ENCODE measurements around the gene KIAA0825. TPM values are rescaled to one million over a fixed set of nuclear protein-coding genes. Genes with fewer than 3 reads are reported as not detected.

KIAA0825 gene
- total RNA-seq, 5 donors from 2014 or later (not counting 1 experiment from before 2014, with no cell fraction given), result 1.4 to 4.0 (median 1.6) TPM

- Mint-ChIP-seq H3K27ac (no peak overlapping the region), H3K36me3 (no peaks in the 10 kb centered on the region), H3K27me3 (no peaks in the 10 kb centered on the region), H3K4me3 (no peak overlapping the region), H3K9me3 (no peaks in the 10 kb centered on the region), H3K4me1 (no peaks in the 10 kb centered on the region)
- H3K36me3 ChIP-seq (ENCODE audit: control insufficient read depth in 2 of 2, extremely low read depth in 1 of 2, insufficient read depth in 1 of 2, low read length in 1 of 2), result no peaks in the 10 kb centered on the region
- H3K4me3 ChIP-seq (ENCODE audit: control insufficient read depth in 1 of 2, extremely low read depth in 1 of 2, low read length in 1 of 2), result no peak overlapping the region
- ATAC-seq (replicated peaks in 1 of 4) (no peak), DNase-seq (no peak)
- no peaks in the 10 kb centered on the region for H3K4me1 ChIP-seq (ENCODE audit: control insufficient read depth in 1 of 2, extremely low read depth in 1 of 2, insufficient read depth in 2 of 2, low read length in 2 of 2)
- POLR2A ChIA-PET, result no interaction called here
- H3K9me3 ChIP-seq, result no peaks in the 10 kb centered on the region
- no peak overlapping the region for H3K27ac ChIP-seq (ENCODE audit: low read length)
- H3K27me3 ChIP-seq (replicated peaks in 1 of 2; ENCODE audit: control insufficient read depth in 2 of 2, extremely low read depth in 1 of 2, insufficient read depth in 2 of 2, low read length in 1 of 2), result no peaks in the 10 kb centered on the region
- CTCF ChIA-PET, result no interaction called here
- WGBS (ENCODE audit: insufficient coverage), result no CpG with 5 or more reads among the region's 2 CpGs
These were observed 337.1 kb downstream of the KIAA0825 start for GRCh38 chr5:94281236-94281801.

GRCh38 chr5:94276751-94277150 lies 341.7 kb downstream of the KIAA0825 start:
- H3K27me3 ChIP-seq (replicated peaks in 1 of 2; ENCODE audit: control insufficient read depth in 2 of 2, extremely low read depth in 1 of 2, insufficient read depth in 2 of 2, low read length in 1 of 2), result no peaks in the 10 kb centered on the region
- POLR2A ChIA-PET, result no interaction called here
- no peak overlapping the region for H3K27ac ChIP-seq (ENCODE audit: low read length)
- H3K9me3 Mint-ChIP-seq, result no peaks in the 10 kb centered on the region
- no peaks in the 10 kb centered on the region for H3K36me3 Mint-ChIP-seq
- no peak overlapping the region for H3K27ac Mint-ChIP-seq
- no CpG with 5 or more reads among the region's 1 CpG for WGBS (ENCODE audit: insufficient coverage)
- H3K4me3 Mint-ChIP-seq, result no peak overlapping the region
- no peaks in the 10 kb centered on the region for H3K4me1 Mint-ChIP-seq
- no peak for ATAC-seq (replicated peaks in 1 of 4)
- DNase-seq, result no peak
- H3K4me3 ChIP-seq (ENCODE audit: control insufficient read depth in 1 of 2, extremely low read depth in 1 of 2, low read length in 1 of 2), result no peak overlapping the region
- H3K4me1 ChIP-seq (ENCODE audit: control insufficient read depth in 1 of 2, extremely low read depth in 1 of 2, insufficient read depth in 2 of 2, low read length in 2 of 2), result no peaks in the 10 kb centered on the region
- H3K36me3 ChIP-seq (ENCODE audit: control insufficient read depth in 2 of 2, extremely low read depth in 1 of 2, insufficient read depth in 1 of 2, low read length in 1 of 2), result no peaks in the 10 kb centered on the region
- H3K9me3 ChIP-seq, result no peaks in the 10 kb centered on the region
- CTCF ChIA-PET, result no interaction called here
- no peaks in the 10 kb centered on the region for H3K27me3 Mint-ChIP-seq

- WGBS (ENCODE audit: insufficient coverage), result no CpG with 5 or more reads among the region's 1 CpG
- H3K27me3 Mint-ChIP-seq, result no peaks in the 10 kb centered on the region
- CTCF ChIA-PET, result no interaction called here
These were observed 342.4 kb downstream of the KIAA0825 start for GRCh38 chr5:94276048-94276447.

GRCh38 chr5:94274707-94275106 lies 343.7 kb downstream of the KIAA0825 start:
- Histone ChIP-seq H3K4me3 (ENCODE audit: control insufficient read depth in 1 of 2, extremely low read depth in 1 of 2, low read length in 1 of 2) (no peak overlapping the region), H3K9me3 (no peaks in the 10 kb centered on the region), H3K4me1 (ENCODE audit: control insufficient read depth in 1 of 2, extremely low read depth in 1 of 2, insufficient read depth in 2 of 2, low read length in 2 of 2) (no peaks in the 10 kb centered on the region), H3K27ac (ENCODE audit: low read length) (no peak overlapping the region), H3K36me3 (ENCODE audit: control insufficient read depth in 2 of 2, extremely low read depth in 1 of 2, insufficient read depth in 1 of 2, low read length in 1 of 2) (no peaks in the 10 kb centered on the region), H3K27me3 (replicated peaks in 1 of 2; ENCODE audit: control insufficient read depth in 2 of 2, extremely low read depth in 1 of 2, insufficient read depth in 2 of 2, low read length in 1 of 2) (no peaks in the 10 kb centered on the region)
- no peak overlapping the region for H3K4me3 Mint-ChIP-seq
- DNase-seq (no peak), ATAC-seq (replicated peaks in 1 of 4) (no peak)
- H3K27ac Mint-ChIP-seq, result no peak overlapping the region
- ChIA-PET POLR2A (no interaction called here), CTCF (no interaction called here)
- H3K27me3 Mint-ChIP-seq, result no peaks in the 10 kb centered on the region
- 100% methylated on average over 1 of the region's 4 CpGs for WGBS (ENCODE audit: insufficient coverage)
- peaks cover 0 to 5% (median 1%) of the 10 kb centered on the region in 3 donors for H3K9me3 Mint-ChIP-seq
- H3K4me1 Mint-ChIP-seq, result no peaks in the 10 kb centered on the region
- no peaks in the 10 kb centered on the region for H3K36me3 Mint-ChIP-seq

More at GRCh38 chr5:94276048-94276447, 342.4 kb downstream of the KIAA0825 start:
- POLR2A ChIA-PET, result no interaction called here
- no peaks in the 10 kb centered on the region for H3K36me3 ChIP-seq (ENCODE audit: control insufficient read depth in 2 of 2, extremely low read depth in 1 of 2, insufficient read depth in 1 of 2, low read length in 1 of 2)
- no peak overlapping the region for H3K27ac Mint-ChIP-seq
- no peaks in the 10 kb centered on the region for H3K4me1 ChIP-seq (ENCODE audit: control insufficient read depth in 1 of 2, extremely low read depth in 1 of 2, insufficient read depth in 2 of 2, low read length in 2 of 2)
- H3K9me3 Mint-ChIP-seq, result no peaks in the 10 kb centered on the region
- no peaks in the 10 kb centered on the region for H3K36me3 Mint-ChIP-seq
- H3K4me3 ChIP-seq (ENCODE audit: control insufficient read depth in 1 of 2, extremely low read depth in 1 of 2, low read length in 1 of 2), result no peak overlapping the region
- no peak for DNase-seq
- H3K27ac ChIP-seq (ENCODE audit: low read length), result no peak overlapping the region
- no peaks in the 10 kb centered on the region for H3K9me3 ChIP-seq
- ATAC-seq (replicated peaks in 1 of 4), result no peak
- H3K4me3 Mint-ChIP-seq, result no peak overlapping the region
- H3K27me3 ChIP-seq (replicated peaks in 1 of 2; ENCODE audit: control insufficient read depth in 2 of 2, extremely low read depth in 1 of 2, insufficient read depth in 2 of 2, low read length in 1 of 2), result no peaks in the 10 kb centered on the region
- H3K4me1 Mint-ChIP-seq, result no peaks in the 10 kb centered on the region

- no peak for ATAC-seq (replicated peaks in 1 of 4)
These were observed 350.2 kb downstream of the KIAA0825 start for GRCh38 chr5:94268226-94268625.

DNA sequence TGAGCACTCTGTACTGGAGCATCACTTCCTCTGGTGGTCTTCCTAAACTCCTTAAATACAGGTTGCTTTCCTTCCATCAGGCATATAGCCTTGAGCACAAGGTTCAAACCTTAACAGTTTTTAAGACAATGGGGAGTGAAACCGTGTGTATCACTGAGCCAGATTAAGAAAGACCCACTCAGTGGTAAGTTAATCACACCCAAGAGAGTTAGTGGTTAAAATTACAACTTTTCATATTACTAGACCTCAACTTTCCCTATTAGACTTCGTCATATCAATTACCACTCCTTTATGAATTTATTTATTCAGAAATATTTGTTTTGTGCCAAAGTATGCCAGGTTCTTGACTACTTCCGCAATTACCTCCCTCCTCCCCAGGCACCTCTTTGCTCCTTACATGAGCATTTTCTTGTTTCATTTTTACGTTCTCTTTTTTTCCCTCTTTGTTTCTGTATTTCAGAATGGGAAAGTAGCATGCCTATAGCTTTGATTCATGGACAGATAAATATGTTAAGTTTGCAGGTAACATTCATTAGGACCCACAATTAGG lies 351.0 kb downstream of the KIAA0825 start:
- Histone ChIP-seq H3K36me3 (ENCODE audit: control insufficient read depth in 2 of 2, extremely low read depth in 1 of 2, insufficient read depth in 1 of 2, low read length in 1 of 2) (no peaks in the 10 kb centered on the region), H3K27ac (ENCODE audit: low read length) (no peak overlapping the region), H3K9me3 (no peaks in the 10 kb centered on the region), H3K4me1 (ENCODE audit: control insufficient read depth in 1 of 2, extremely low read depth in 1 of 2, insufficient read depth in 2 of 2, low read length in 2 of 2) (no peaks in the 10 kb centered on the region), H3K4me3 (ENCODE audit: control insufficient read depth in 1 of 2, extremely low read depth in 1 of 2, low read length in 1 of 2) (no peak overlapping the region), H3K27me3 (replicated peaks in 1 of 2; ENCODE audit: control insufficient read depth in 2 of 2, extremely low read depth in 1 of 2, insufficient read depth in 2 of 2, low read length in 1 of 2) (no peaks in the 10 kb centered on the region)
- no peak for ATAC-seq (replicated peaks in 1 of 4)
- ChIA-PET POLR2A (no interaction called here), CTCF (no interaction called here)
- Mint-ChIP-seq H3K4me1 (no peaks in the 10 kb centered on the region), H3K36me3 (no peaks in the 10 kb centered on the region), H3K27ac (no peak overlapping the region), H3K4me3 (no peak overlapping the region), H3K9me3 (peaks cover 3 to 8% (median 5%) of the 10 kb centered on the region in 3 donors), H3K27me3 (no peaks in the 10 kb centered on the region)
- no CpG with 5 or more reads among the region's 4 CpGs for WGBS (ENCODE audit: insufficient coverage)
- no peak for DNase-seq

More at GRCh38 chr5:94268226-94268625, 350.2 kb downstream of the KIAA0825 start:
- Histone ChIP-seq H3K4me1 (ENCODE audit: control insufficient read depth in 1 of 2, extremely low read depth in 1 of 2, insufficient read depth in 2 of 2, low read length in 2 of 2) (no peaks in the 10 kb centered on the region), H3K4me3 (ENCODE audit: control insufficient read depth in 1 of 2, extremely low read depth in 1 of 2, low read length in 1 of 2) (no peak overlapping the region), H3K36me3 (ENCODE audit: control insufficient read depth in 2 of 2, extremely low read depth in 1 of 2, insufficient read depth in 1 of 2, low read length in 1 of 2) (no peaks in the 10 kb centered on the region), H3K27ac (ENCODE audit: low read length) (no peak overlapping the region), H3K27me3 (replicated peaks in 1 of 2; ENCODE audit: control insufficient read depth in 2 of 2, extremely low read depth in 1 of 2, insufficient read depth in 2 of 2, low read length in 1 of 2) (no peaks in the 10 kb centered on the region), H3K9me3 (no peaks in the 10 kb centered on the region)
- no peak for DNase-seq
- Mint-ChIP-seq H3K9me3 (peaks cover 3 to 8% (median 5%) of the 10 kb centered on the region in 3 donors), H3K4me1 (no peaks in the 10 kb centered on the region), H3K27ac (no peak overlapping the region), H3K36me3 (no peaks in the 10 kb centered on the region), H3K4me3 (no peak overlapping the region), H3K27me3 (no peaks in the 10 kb centered on the region)
- ChIA-PET CTCF (no interaction called here), POLR2A (no interaction called here)
- 30% methylated on average over 3 of the region's 3 CpGs for WGBS (ENCODE audit: insufficient coverage)

- Mint-ChIP-seq H3K4me3 (no peak overlapping the region), H3K4me1 (no peaks in the 10 kb centered on the region), H3K36me3 (no peaks in the 10 kb centered on the region), H3K27me3 (no peaks in the 10 kb centered on the region), H3K9me3 (peaks cover 3 to 8% (median 5%) of the 10 kb centered on the region in 3 donors), H3K27ac (no peak overlapping the region)
- no peaks in the 10 kb centered on the region for H3K9me3 ChIP-seq
- ATAC-seq (replicated peaks in 1 of 4), result no peak
- no peak overlapping the region for H3K27ac ChIP-seq (ENCODE audit: low read length)
- H3K36me3 ChIP-seq (ENCODE audit: control insufficient read depth in 2 of 2, extremely low read depth in 1 of 2, insufficient read depth in 1 of 2, low read length in 1 of 2), result no peaks in the 10 kb centered on the region
- ChIA-PET POLR2A (no interaction called here), CTCF (no interaction called here)
- no peak for DNase-seq
- H3K27me3 ChIP-seq (replicated peaks in 1 of 2; ENCODE audit: control insufficient read depth in 2 of 2, extremely low read depth in 1 of 2, insufficient read depth in 2 of 2, low read length in 1 of 2), result no peaks in the 10 kb centered on the region
- H3K4me1 ChIP-seq (ENCODE audit: control insufficient read depth in 1 of 2, extremely low read depth in 1 of 2, insufficient read depth in 2 of 2, low read length in 2 of 2), result no peaks in the 10 kb centered on the region
- no peak overlapping the region for H3K4me3 ChIP-seq (ENCODE audit: control insufficient read depth in 1 of 2, extremely low read depth in 1 of 2, low read length in 1 of 2)
These were observed 352.2 kb downstream of the KIAA0825 start for GRCh38 chr5:94266170-94266569.
